RWPE2 (cell line): ENCODE results near the gene LINC01488.

Source experiments
- ATAC-seq: fragments of 200-7000 bp; cut with Tn5 transposase; 3 replicates; pipeline ENCODE4 v1.9.1; 2021; ENCODE audit warnings: low read depth
- DNase-seq: peaks from one replicate; pipeline ENCODE4 v3.0.0-alpha.2; 2020; ENCODE audit warnings: low spot score
- H3K27ac ChIP-seq: fragments of 450-650 bp; 2 replicates; pipeline ENCODE4 v1.5.1; 2017; ENCODE audit warnings: mild to moderate bottlenecking; ENCODE audit not compliant: poor library complexity, severe bottlenecking
- H3K27me3 ChIP-seq: fragments of 250-450 bp; sonication (Bioruptor Pico); 2 replicates; pipeline ENCODE4 v1.5.1; 2021; ENCODE audit warnings: mild to moderate bottlenecking, moderate library complexity; ENCODE audit not compliant: insufficient read depth, poor library complexity, severe bottlenecking
- H3K36me3 ChIP-seq: fragments of 250-450 bp; sonication (Bioruptor Pico); 2 replicates; pipeline ENCODE4 v1.5.1; 2020; ENCODE audit warnings: low read depth, mild to moderate bottlenecking, moderate library complexity
- H3K4me1 ChIP-seq: fragments of 250-450 bp; sonication (Bioruptor Pico); 2 replicates; pipeline ENCODE4 v1.5.1; 2021; ENCODE audit warnings: mild to moderate bottlenecking, moderate library complexity; ENCODE audit not compliant: insufficient read depth, poor library complexity, severe bottlenecking
- H3K4me3 ChIP-seq: fragments of 250-450 bp; sonication (Bioruptor Pico); 2 replicates; pipeline ENCODE4 v1.5.1; 2021; ENCODE audit warnings: mild to moderate bottlenecking, moderate library complexity; ENCODE audit not compliant: severe bottlenecking
- H3K9me3 ChIP-seq: fragments of 250-450 bp; sonication (Bioruptor Pico); 2 replicates; pipeline ENCODE4 v1.5.1; 2021; ENCODE audit warnings: mild to moderate bottlenecking, moderate library complexity; ENCODE audit not compliant: severe bottlenecking
- TF ChIP-seq, protein P1 (sequence below): fragments of 450-650 bp; IDR thresholded peaks from one replicate; pipeline ENCODE4 v1.5.1; 2017; ENCODE audit warnings: mild to moderate bottlenecking, moderate library complexity; ENCODE audit not compliant: poor library complexity, severe bottlenecking

LINC01488 gene

DNA sequence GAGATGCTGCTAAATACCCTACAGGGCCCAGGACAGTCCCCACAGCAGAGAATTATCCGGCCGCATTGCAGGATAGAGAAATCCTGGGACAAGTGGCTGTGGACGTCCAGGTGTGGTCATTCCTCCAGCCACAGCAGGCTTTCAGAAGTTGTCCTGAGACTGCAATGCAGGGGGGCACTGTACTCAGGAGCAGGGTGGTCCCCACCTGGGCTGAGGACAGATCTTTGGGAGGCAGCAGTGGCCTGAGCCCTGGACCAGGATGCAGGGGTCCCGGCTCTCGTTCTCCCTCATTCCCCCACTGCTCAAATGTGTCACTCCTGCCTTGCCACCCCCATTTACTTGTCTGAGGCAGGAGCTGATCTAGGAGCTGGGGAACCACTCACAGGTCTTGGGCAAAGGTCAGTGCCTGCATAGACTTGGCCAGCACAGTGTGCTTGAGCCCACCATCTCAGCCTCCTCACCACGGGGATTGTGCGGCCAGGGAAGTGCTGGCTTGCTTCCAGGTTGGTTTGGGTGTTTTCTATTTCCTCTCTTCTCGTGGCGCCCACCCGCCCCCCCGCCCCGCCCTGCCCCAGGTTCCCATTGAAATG lies 15.3 kb downstream of the LINC01488 start:
- no peaks in the 10 kb centered on the region for H3K27me3 ChIP-seq
- no peak overlapping the region for H3K4me3 ChIP-seq
- H3K36me3 ChIP-seq = no peaks in the 10 kb centered on the region
- ATAC-seq (peak; percentile 3; the same call in 1 of the 3 replicates), DNase-seq (no peak)
- peaks cover 10% of the 10 kb centered on the region for H3K4me1 ChIP-seq
- TF ChIP-seq, protein P1, sequence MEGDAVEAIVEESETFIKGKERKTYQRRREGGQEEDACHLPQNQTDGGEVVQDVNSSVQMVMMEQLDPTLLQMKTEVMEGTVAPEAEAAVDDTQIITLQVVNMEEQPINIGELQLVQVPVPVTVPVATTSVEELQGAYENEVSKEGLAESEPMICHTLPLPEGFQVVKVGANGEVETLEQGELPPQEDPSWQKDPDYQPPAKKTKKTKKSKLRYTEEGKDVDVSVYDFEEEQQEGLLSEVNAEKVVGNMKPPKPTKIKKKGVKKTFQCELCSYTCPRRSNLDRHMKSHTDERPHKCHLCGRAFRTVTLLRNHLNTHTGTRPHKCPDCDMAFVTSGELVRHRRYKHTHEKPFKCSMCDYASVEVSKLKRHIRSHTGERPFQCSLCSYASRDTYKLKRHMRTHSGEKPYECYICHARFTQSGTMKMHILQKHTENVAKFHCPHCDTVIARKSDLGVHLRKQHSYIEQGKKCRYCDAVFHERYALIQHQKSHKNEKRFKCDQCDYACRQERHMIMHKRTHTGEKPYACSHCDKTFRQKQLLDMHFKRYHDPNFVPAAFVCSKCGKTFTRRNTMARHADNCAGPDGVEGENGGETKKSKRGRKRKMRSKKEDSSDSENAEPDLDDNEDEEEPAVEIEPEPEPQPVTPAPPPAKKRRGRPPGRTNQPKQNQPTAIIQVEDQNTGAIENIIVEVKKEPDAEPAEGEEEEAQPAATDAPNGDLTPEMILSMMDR = no peak
- no peaks in the 10 kb centered on the region for H3K9me3 ChIP-seq
- H3K27ac ChIP-seq = peak overlapping the region; percentile 72

DNA sequence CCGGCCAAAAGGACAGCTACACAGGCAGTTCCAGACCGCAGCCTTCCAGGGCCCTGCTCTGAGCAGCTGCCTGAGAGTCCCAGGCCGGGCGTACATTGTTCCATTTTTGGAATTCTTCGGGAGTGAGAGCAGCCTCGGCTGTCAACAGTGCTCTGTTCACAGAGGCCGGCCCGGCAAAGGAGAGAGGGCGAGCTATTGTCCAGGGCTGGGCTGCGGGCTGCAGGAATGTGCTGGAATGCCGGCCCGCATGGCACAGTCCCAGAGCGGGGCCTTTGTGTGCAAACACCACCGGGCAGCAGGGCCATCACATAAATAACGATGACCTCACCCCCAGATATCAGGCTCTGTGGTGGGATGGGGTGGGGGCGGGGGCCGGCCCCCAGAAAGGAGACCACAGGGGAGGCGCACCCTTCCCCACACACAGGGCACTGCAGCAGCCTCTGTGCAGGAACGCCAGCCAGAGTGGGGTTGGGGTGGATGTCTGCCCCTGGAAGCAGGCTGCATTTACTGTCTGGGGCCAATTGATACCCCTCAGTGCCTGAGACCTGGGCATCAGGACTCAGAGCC lies 15.8 kb downstream of the LINC01488 start:
- Histone ChIP-seq H3K27me3 (no peaks in the 10 kb centered on the region), H3K4me1 (peaks cover 10% of the 10 kb centered on the region)

DNA sequence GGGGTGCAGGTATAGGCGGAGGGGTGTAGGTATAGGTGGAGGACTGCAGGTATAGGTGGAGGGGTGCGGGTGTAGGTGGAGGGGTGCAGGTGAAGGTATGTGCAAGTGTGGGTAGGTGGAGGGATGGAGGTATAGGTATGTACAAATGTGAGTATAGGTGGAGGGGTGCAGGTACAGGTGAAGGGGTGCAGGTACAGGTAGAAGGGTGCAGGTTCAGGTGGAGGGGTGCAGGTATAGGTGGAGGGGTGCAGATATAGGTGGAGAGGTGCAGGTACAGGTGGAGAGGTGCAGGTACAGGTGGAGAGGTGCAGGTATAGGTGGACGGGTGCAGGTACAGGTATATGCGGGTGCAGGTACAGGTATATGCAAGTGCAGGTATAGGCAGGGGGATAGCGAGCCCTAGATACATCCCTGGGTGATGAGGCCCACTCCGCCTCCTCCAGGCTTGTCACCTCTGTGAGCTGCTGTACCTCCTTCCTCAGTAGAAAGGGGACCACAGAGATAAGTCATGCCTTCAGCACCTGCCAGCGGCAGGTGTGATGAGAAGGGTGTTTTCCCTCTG lies 17.2 kb downstream of the LINC01488 start:
- Histone ChIP-seq H3K36me3 (no peaks in the 10 kb centered on the region), H3K4me1 (peaks cover 10% of the 10 kb centered on the region)

More for the DNA sequence above, 15.8 kb downstream of the LINC01488 start:
- ATAC-seq (peak; percentile 94), DNase-seq (peak; percentile 87)
- TF ChIP-seq, protein P1 = no peak
- Histone ChIP-seq H3K4me3 (no peak overlapping the region), H3K27ac (peak overlapping the region; percentile 72), H3K36me3 (no peaks in the 10 kb centered on the region), H3K9me3 (no peaks in the 10 kb centered on the region)

DNA sequence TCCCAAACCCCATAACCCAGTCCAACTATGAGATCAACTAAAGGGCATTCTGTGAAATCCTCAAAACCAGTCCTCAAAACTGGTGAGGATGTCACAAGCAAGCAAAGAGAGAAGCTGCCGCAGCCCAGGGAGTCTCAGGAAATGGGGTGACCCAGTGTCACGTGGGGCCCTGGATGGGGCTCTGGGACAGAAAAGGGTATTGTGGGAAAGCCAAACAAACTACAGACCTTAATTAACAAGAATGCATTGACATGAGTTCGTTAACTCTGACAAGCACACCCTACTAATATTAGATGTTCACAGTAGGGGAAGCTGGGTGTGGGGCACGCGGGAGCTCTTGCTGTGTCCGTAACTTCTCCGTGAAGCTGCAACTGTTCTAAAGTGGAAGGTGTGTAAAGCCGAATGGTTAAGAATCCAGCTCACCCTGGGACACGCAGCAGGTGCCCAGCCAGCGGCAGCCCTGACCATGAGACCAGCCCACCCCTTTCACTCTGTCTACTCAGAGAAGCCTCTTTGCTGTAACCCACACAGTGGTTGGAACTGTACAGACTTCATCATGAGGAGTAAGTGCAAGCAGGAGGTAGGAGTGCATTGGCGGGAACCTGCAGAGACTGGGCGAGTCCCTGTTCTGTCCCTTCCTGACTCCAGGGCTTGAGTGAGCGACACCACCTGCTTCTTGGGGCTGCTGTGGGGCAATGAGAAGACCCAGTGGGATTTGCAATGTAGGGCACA lies 17.9 kb downstream of the LINC01488 start:
- TF ChIP-seq, protein P1 = no peak
- H3K27ac ChIP-seq = no peak overlapping the region
- no peaks in the 10 kb centered on the region for H3K27me3 ChIP-seq
- no peaks in the 10 kb centered on the region for H3K36me3 ChIP-seq
- no peak for DNase-seq
- ATAC-seq = no peak
- peaks cover 10% of the 10 kb centered on the region for H3K4me1 ChIP-seq
- no peak overlapping the region for H3K4me3 ChIP-seq
- no peaks in the 10 kb centered on the region for H3K9me3 ChIP-seq

More for the DNA sequence above, 17.2 kb downstream of the LINC01488 start:
- no peaks in the 10 kb centered on the region for H3K9me3 ChIP-seq
- H3K27ac ChIP-seq = no peak overlapping the region
- H3K4me3 ChIP-seq = no peak overlapping the region
- DNase-seq = peak; percentile 32
- no peak for ATAC-seq
- TF ChIP-seq, protein P1 = no peak
- H3K27me3 ChIP-seq = no peaks in the 10 kb centered on the region
